DOHH2 (cell line): ENCODE data around the gene BRD3.

ENCODE experiments used
- H3F3A ChIP-seq: fragments of 200-600 bp; sonication (generic), shearing (Covaris generic); 2 replicates; pipeline ENCODE4 v1.6.0; 2016; ENCODE audit warnings: antibody characterized with exemption, mild to moderate bottlenecking; ENCODE audit not compliant: control insufficient read depth, insufficient read depth
- H3K27ac ChIP-seq: fragments of 200-600 bp; sonication (generic); 2 replicates; pipeline ENCODE4 v1.5.1; 2014; ENCODE audit warnings: low read depth, mild to moderate bottlenecking, low read length, moderate library complexity
- H3K27me3 ChIP-seq: fragments of 200-600 bp; sonication (generic); 2 replicates; pipeline ENCODE4 v1.6.1; 2014; ENCODE audit warnings: mild to moderate bottlenecking, low read length, mixed read lengths; ENCODE audit not compliant: control insufficient read depth
- H3K36me3 ChIP-seq: fragments of 200-600 bp; sonication (generic); 2 replicates; pipeline ENCODE4 v1.6.1; 2014; ENCODE audit warnings: mild to moderate bottlenecking, low read length, moderate library complexity, mixed read lengths; ENCODE audit not compliant: control insufficient read depth
- H3K4me1 ChIP-seq: fragments of 200-600 bp; sonication (generic); 2 replicates; pipeline ENCODE4 v1.6.1; 2014; ENCODE audit warnings: mild to moderate bottlenecking, low read length, mixed read lengths; ENCODE audit not compliant: control insufficient read depth
- H3K4me2 ChIP-seq: fragments of 200-600 bp; sonication (generic); 2 replicates; pipeline ENCODE4 v1.6.0; 2014; ENCODE audit warnings: mild to moderate bottlenecking, low read length, moderate library complexity
- H3K4me3 ChIP-seq: fragments of 200-600 bp; sonication (generic); 2 replicates; pipeline ENCODE4 v1.5.1; 2014; ENCODE audit warnings: mild to moderate bottlenecking, low read length, mixed read lengths
- H3K79me2 ChIP-seq: fragments of 200-600 bp; sonication (generic); 2 replicates; pipeline ENCODE4 v1.6.1; 2014; ENCODE audit warnings: mild to moderate bottlenecking, low read length, mixed read lengths; ENCODE audit not compliant: control insufficient read depth
- H3K9me2 ChIP-seq: fragments of 200-600 bp; sonication (generic); replicated peaks from 2 replicates; pipeline ENCODE4 v1.6.1; 2014; ENCODE audit warnings: mild to moderate bottlenecking, low read length, mixed read lengths; ENCODE audit not compliant: control insufficient read depth
- H3K9me3 ChIP-seq: fragments of 200-600 bp; sonication (generic); 2 replicates; pipeline ENCODE4 v1.6.1; 2014; ENCODE audit warnings: antibody characterized with exemption, low read length, mixed read lengths; ENCODE audit not compliant: control insufficient read depth, insufficient read depth
- H4K20me1 ChIP-seq: fragments of 200-600 bp; sonication (generic); 2 replicates; pipeline ENCODE4 v1.6.0; 2014; ENCODE audit warnings: low read depth, mild to moderate bottlenecking, antibody characterized with exemption, low read length, moderate library complexity; ENCODE audit not compliant: control insufficient read depth, insufficient read depth
- CTCF ChIP-seq: fragments of 200-600 bp; sonication (generic); IDR thresholded peaks from one replicate; pipeline ENCODE4 v1.5.1; 2014; ENCODE audit warnings: antibody characterized with exemption, mild to moderate bottlenecking, low read depth, low read length; ENCODE audit not compliant: poor library complexity, severe bottlenecking
- EZH2phosphoT487 ChIP-seq: fragments of 200-600 bp; sonication (generic); IDR thresholded peaks from 2 replicates; pipeline ENCODE4 v1.6.1; 2017; ENCODE audit warnings: borderline replicate concordance, mild to moderate bottlenecking, antibody characterized with exemption, low read length, moderate library complexity, mixed read lengths

Gene BRD3

GRCh38 chr9:134063088-134063570, 4.7 kb downstream of the BRD3 start:
- peaks cover 7% of the 10 kb centered on the region for H3K36me3 ChIP-seq
- H3K4me2 ChIP-seq = no peak overlapping the region
- H3K27ac ChIP-seq = no peak overlapping the region
- peaks cover 35% of the 10 kb centered on the region for H3K4me1 ChIP-seq
- no peaks in the 10 kb centered on the region for H3F3A ChIP-seq
- H3K4me3 ChIP-seq = no peak overlapping the region
- H3K79me2 ChIP-seq = peaks cover 91% of the 10 kb centered on the region
- H3K27me3 ChIP-seq = no peaks in the 10 kb centered on the region
- no peaks in the 10 kb centered on the region for H3K9me3 ChIP-seq
- peaks cover 15% of the 10 kb centered on the region for H4K20me1 ChIP-seq
- no peak for TF ChIP-seq EZH2phosphoT487
- no peak for TF ChIP-seq CTCF
- no peaks in the 10 kb centered on the region for H3K9me2 ChIP-seq

GRCh38 chr9:134062461-134063087, 5.3 kb downstream of the BRD3 start:
- Histone ChIP-seq H3K27ac (no peak overlapping the region), H4K20me1 (peaks cover 15% of the 10 kb centered on the region)

GRCh38 chr9:134061688-134062371, 6.0 kb downstream of the BRD3 start:
- H4K20me1 ChIP-seq = peaks cover 16% of the 10 kb centered on the region
- TF ChIP-seq EZH2phosphoT487 = no peak
- TF ChIP-seq CTCF = no peak
- H3K9me2 ChIP-seq = no peaks in the 10 kb centered on the region
- H3K4me1 ChIP-seq = peaks cover 35% of the 10 kb centered on the region
- no peak overlapping the region for H3K4me2 ChIP-seq
- H3K27ac ChIP-seq = no peak overlapping the region
- no peaks in the 10 kb centered on the region for H3K27me3 ChIP-seq
- no peaks in the 10 kb centered on the region for H3F3A ChIP-seq
- peaks cover 7% of the 10 kb centered on the region for H3K36me3 ChIP-seq
- no peaks in the 10 kb centered on the region for H3K9me3 ChIP-seq
- H3K79me2 ChIP-seq = peaks cover 99% of the 10 kb centered on the region
- no peak overlapping the region for H3K4me3 ChIP-seq

More at GRCh38 chr9:134062461-134063087, 5.3 kb downstream of the BRD3 start:
- Histone ChIP-seq H3K4me2 (no peak overlapping the region), H3K36me3 (peaks cover 7% of the 10 kb centered on the region), H3K4me1 (peaks cover 35% of the 10 kb centered on the region), H3K79me2 (peaks cover 96% of the 10 kb centered on the region), H3K27me3 (no peaks in the 10 kb centered on the region), H3K9me3 (no peaks in the 10 kb centered on the region), H3F3A (no peaks in the 10 kb centered on the region), H3K4me3 (no peak overlapping the region), H3K9me2 (no peaks in the 10 kb centered on the region)
- TF ChIP-seq CTCF = no peak
- TF ChIP-seq EZH2phosphoT487 = no peak
